Nephron (organoid): ENCODE measurements around the gene IFNGR1.
"Not testable (repeated sequence)": the region's sequence is repeated elsewhere in the genome, so short reads cannot be mapped to it uniquely, and the experiment has no call there.

Source experiments
- H3K27ac Mint-ChIP-seq, 3 experiments: 2 replicates each; pipeline ENCODE4 v1.8.0; 2020; ENCODE audit warnings: mixed read lengths in 3 of 3, mild to moderate bottlenecking in 2 of 3, moderate library complexity in 1 of 3
- H3K27me3 Mint-ChIP-seq: 2 replicates; pipeline ENCODE4 v1.8.0; 2021; ENCODE audit warnings: low read depth, mild to moderate bottlenecking, moderate library complexity, mixed read lengths
- H3K36me3 Mint-ChIP-seq: 2 replicates; pipeline ENCODE4 v1.8.0; 2020; ENCODE audit warnings: low read depth, mixed read lengths
- H3K4me1 Mint-ChIP-seq: 2 replicates; pipeline ENCODE4 v1.8.0; 2020; ENCODE audit warnings: mixed read lengths
- H3K4me3 Mint-ChIP-seq, 3 experiments: 2 replicates each; pipeline ENCODE4 v1.8.0; 2020; ENCODE audit warnings: mild to moderate bottlenecking in 3 of 3, mixed read lengths in 3 of 3, moderate library complexity in 2 of 3
- H3K9me3 Mint-ChIP-seq: 2 replicates; pipeline ENCODE4 v1.8.0; 2020; ENCODE audit warnings: mixed read lengths
- CTCF ChIP-seq, 3 experiments: fragments of 200-600 bp; sonication (generic); IDR thresholded peaks; one replicate each; pipeline ENCODE4 v1.5.0; 2021; ENCODE audit warnings: antibody characterized with exemption in 3 of 3; ENCODE audit not compliant: unreplicated experiment in 3 of 3

IFNGR1 gene

GRCh38 chr6:137254966-137255365 is 35.8 kb upstream of the IFNGR1 start:
- Mint-ChIP-seq H3K27me3 (peaks cover 3% of the 10 kb centered on the region), H3K9me3 (peaks cover 25% of the 10 kb centered on the region), H3K27ac (no peak overlapping the region), H3K4me3 (no peak overlapping the region), H3K36me3 (no peaks in the 10 kb centered on the region), H3K4me1 (no peaks in the 10 kb centered on the region)
- TF ChIP-seq CTCF (IDR thresholded peaks at IDR 0.05; ENCODE audit: unreplicated experiment in 3 of 3) = no peak

- not testable (repeated sequence) for H3K27ac Mint-ChIP-seq, H3K36me3 Mint-ChIP-seq, H3K27me3 Mint-ChIP-seq, H3K4me1 Mint-ChIP-seq, H3K4me3 Mint-ChIP-seq
- peaks cover 25% of the 10 kb centered on the region for H3K9me3 Mint-ChIP-seq
Observed at GRCh38 chr6:137254430-137254829, 35.2 kb upstream of the IFNGR1 start.

GRCh38 chr6:137248702-137249101 is 29.5 kb upstream of the IFNGR1 start:
- H3K27ac Mint-ChIP-seq = no peak overlapping the region
- H3K9me3 Mint-ChIP-seq = peaks cover 4% of the 10 kb centered on the region
- no peak overlapping the region for H3K4me3 Mint-ChIP-seq
- H3K27me3 Mint-ChIP-seq = no peaks in the 10 kb centered on the region
- no peak for TF ChIP-seq CTCF (IDR thresholded peaks at IDR 0.05; ENCODE audit: unreplicated experiment in 3 of 3)
- H3K36me3 Mint-ChIP-seq = no peaks in the 10 kb centered on the region
- no peaks in the 10 kb centered on the region for H3K4me1 Mint-ChIP-seq

GRCh38 chr6:137247724-137248123 is 28.5 kb upstream of the IFNGR1 start:
- no peaks in the 10 kb centered on the region for H3K9me3 Mint-ChIP-seq
- no peaks in the 10 kb centered on the region for H3K4me1 Mint-ChIP-seq
- no peak overlapping the region for H3K27ac Mint-ChIP-seq
- TF ChIP-seq CTCF (IDR thresholded peaks at IDR 0.05; ENCODE audit: unreplicated experiment in 3 of 3) = no peak
- no peak overlapping the region for H3K4me3 Mint-ChIP-seq
- H3K27me3 Mint-ChIP-seq = no peaks in the 10 kb centered on the region
- no peaks in the 10 kb centered on the region for H3K36me3 Mint-ChIP-seq

- TF ChIP-seq CTCF (IDR thresholded peaks at IDR 0.05; ENCODE audit: unreplicated experiment in 3 of 3) = no peak
- H3K27me3 Mint-ChIP-seq = no peaks in the 10 kb centered on the region
- H3K4me1 Mint-ChIP-seq = no peaks in the 10 kb centered on the region
- H3K36me3 Mint-ChIP-seq = no peaks in the 10 kb centered on the region
- no peak overlapping the region for H3K27ac Mint-ChIP-seq
- H3K9me3 Mint-ChIP-seq = no peaks in the 10 kb centered on the region
- no peak overlapping the region for H3K4me3 Mint-ChIP-seq
Observed at GRCh38 chr6:137246791-137247202, 27.6 kb upstream of the IFNGR1 start.

GRCh38 chr6:137246164-137246563 is 27.0 kb upstream of the IFNGR1 start:
- Mint-ChIP-seq H3K4me1 (no peaks in the 10 kb centered on the region), H3K36me3 (no peaks in the 10 kb centered on the region), H3K27me3 (no peaks in the 10 kb centered on the region), H3K4me3 (no peak overlapping the region), H3K9me3 (no peaks in the 10 kb centered on the region), H3K27ac (no peak overlapping the region)
- no peak for TF ChIP-seq CTCF (IDR thresholded peaks at IDR 0.05; ENCODE audit: unreplicated experiment in 3 of 3)
